NCI-H1930 (cell line): ENCODE measurements around the gene ARRB2.

Experiments
- DNase-seq, 2 experiments: peaks; one replicate each; lab custom pipeline; 2025; lab: John Stamatoyannopoulos, UW

Gene ARRB2

DNA sequence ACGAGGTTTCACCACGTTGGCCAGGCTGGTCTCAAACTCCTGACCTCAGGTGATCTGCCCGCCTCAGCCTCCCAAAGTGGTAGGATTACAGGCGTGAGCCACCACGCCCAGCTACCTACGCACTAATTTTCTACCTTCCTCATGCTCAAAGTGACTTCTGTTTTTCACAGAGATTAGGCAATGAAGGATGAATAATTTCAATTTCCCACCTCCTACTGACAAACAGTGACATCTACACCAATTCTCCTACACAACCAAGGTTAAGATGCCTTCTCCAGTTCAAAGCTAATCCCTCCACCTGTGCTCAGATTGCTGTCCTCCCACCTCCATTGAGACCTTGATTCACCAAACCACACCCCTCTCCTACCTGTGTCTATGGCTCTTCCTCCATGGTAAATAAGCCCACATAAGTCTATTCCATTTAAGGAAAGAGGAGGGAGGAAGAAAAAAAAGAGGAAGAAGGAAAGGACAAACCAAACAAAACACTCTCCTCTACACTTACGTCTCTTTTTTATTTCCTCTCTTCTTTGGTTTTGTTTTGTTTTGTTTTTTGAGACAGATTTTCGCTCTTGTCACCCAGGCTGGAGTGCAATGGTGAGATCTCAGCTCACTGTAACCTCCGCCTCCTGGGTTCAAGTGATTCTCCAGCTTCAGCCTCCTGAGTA lies 15.3 kb downstream of the ARRB2 start:
- no peak for DNase-seq

DNA sequence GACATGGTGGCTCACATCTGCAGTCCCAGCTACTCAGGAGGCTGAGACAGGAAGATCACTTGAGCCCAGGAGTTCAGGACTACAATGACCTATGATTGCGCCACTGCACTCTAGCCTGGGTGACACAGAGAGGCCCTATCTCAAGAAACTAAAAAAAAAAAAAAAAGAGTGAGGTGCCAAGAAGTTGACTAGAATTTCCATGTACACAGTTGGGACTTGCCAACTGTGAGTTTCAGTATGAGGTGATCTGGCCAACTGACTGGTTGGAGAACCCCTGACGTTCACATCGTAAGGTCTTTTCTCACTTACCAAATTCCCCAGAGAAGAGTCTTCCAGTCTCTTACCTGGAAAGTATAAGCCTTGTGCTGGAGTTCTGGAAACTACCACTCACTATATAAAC lies 17.7 kb downstream of the ARRB2 start:
- no peak for DNase-seq

DNA sequence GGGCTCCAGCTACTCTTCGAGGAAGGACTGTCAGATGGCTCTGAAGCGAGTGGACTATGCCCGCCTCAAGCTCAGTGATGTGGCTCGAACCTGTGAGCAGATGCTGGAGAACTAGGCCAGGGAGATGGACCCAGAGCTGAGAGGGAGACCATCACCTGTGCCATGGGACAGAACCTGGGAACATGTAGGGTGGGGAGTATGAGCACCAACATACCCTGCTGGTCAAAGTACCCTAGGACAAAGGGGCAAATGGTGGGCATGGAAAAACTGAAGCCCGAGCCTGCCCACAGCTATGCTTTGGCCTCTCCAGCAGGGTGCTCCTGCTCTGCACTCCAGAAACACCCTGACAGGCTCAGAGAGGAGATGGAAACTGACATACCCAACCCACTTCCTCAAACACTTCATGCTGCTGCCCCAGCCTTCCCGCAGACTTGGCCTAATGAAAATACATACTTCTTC lies 22.7 kb downstream of the ARRB2 start:
- no peak for DNase-seq

DNA sequence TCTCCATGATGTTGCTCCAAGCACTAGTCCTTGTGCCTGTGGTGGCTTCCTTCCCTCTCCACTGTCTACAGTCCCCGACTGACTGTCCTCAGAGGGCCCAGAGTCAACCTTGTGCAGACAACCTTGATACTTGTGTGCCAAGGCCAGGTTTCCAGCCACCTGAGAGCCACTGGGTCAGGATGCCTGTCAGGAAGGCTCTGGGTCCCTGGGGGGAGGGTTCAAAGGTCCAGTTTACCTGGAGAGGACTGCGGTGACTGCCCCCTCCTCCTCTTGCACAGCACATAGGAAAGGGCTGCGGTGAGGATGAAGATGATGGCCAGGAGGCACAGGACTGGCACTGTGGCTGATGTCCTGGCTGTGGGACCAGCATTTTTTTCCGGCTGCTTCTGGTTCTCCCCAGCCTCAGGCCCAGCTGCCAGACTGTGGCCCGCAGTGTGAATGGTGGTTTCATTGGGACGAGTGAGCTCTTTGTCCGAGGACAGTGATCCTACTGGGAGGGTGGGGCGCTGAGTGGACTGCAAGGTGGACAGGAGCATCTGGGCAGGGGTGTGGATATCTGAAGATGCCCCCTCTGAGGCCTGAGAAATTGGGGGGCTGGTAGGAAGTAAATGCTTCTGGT lies 24.5 kb downstream of the ARRB2 start:
- no peak for DNase-seq

DNA sequence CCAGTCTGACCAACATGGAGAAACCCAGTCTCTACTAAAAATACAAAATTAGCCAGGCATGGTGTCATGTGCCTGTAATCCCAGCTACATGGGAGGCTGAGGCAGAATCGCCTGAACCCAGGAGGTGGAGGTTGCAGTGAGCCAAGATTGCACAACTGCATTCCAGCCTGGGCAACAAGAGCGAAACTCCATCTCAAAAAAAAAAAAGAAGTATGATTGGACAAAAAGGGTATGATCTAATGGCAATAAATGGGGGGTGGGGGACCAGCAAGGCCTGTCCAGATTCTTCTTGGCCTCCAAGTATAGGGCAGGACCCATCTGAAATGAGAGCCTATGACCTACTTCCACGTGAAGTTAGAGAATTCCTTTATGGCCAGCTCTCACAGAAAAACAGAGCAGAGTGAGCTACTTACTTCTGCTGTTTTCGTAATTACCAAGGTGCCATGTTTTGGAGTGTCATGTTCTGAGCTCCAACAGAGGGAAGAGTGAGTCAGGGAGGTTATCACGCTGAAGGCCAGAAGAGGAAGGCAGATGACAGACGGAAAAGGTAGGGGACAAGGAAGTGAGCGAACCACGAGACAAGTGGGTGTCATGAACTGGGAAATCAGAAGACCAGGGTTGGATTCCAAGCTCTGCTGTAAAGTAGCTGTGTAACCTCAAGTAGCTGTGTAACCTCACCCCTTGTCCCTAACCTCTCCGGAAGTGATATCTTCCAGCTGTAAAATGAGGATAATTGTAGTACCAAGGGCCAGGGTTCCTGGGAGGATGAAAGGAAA lies 25.6 kb downstream of the ARRB2 start:
- no peak for DNase-seq

DNA sequence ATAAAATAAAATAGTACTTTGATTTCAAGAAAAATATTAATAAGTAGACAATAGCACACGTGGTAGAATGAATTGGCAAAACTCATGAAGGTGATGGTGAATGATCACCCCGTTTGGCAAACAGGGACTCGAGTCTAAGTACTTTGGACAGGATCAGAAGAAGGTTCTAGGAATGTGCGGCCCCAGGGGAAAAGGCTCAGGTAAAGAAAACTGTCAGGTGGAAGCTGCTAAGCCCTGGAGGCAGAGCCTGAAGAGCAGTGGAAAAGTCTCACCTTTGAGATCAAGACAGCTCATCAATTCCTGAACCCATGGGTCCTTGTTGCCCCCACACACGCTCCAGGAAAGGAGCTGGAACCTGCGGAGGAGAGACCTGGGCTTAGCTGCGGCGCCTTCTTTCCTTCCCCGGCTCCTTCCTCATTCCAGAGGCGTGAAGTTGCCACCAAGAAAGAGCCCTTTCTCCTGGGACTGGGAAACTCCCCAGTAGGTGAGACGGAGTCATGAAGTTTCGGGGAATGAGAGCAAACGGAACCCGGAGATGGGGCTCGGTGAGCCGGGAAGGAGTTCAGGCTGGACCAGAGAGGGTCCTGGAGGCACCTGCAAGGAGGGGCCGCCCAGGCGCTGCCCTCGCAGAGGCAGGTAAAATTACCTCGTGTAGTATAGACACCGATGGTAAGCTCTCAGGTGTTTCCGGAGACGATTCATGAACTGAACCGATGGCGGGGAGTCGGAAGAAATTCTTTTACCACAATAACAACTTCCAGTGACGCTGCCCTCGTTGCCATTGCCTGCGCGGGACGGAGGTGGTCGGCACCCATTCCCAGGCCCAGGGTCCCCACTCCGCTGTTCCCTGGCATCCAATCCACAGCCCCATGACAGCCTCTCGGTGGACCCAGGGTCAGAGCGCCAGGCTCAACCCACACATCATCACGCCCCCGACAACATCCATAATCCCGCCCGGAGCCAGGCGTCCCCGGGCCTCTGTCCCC lies 28.0 kb downstream of the ARRB2 start:
- no peak for DNase-seq

DNA sequence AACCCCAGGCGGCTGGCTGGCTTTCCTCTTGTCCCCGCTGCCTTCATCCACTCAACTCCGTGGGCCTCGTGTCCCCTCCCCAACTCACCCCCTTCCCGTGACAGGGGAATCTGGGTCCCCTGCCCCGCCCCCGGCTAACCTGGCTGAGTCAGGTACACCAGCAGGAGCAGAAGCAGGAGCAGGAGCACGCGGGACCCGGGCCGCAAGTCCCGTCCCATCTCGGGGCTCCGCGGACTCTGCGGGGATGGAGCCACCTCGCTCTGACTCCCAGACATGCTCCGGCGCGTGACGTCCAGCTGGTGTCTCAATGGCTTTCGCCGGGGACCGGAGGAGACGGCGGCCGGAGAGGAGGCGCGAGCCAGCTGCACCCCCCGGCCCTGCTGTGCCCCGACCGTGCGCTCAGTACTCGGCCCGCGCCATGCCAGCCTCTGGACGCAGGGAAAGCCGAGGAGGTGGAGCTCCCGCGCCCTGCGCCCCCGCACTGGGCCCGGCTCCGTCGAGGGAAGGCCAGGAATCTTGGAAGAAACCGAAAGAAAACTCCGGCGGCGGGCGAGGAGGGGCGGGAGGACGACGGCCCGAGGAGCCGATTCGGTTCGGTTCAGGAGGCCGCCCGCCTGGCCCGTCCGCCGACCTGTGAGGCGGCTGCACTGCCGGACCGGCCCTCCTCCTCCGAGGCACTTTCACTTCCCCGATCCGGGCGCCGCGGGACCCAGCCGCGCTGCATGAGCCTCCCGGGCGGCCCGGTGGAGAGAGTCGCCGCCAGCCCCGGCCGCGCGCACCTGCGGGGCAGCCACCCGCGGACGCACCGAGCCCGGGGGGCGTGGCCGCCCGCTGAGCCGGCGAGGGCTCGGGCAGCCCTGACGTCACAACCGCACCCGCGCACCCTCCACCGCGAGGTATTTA lies 28.9 kb downstream of the ARRB2 start, which contains the start of the genes CXCL16 and ZMYND15:
Gene CXCL16 (minus strand): TSS at position 807 of the 903 bp plus-strand sequence. CDS start 589 bp downstream, at position 218.
Gene ZMYND15 (plus strand): TSS at position 712 of the 903 bp plus-strand sequence. CDS start 716 bp downstream, outside the sequence.
- DNase-seq: peak in 1 of 2 experiments; percentile 18

DNA sequence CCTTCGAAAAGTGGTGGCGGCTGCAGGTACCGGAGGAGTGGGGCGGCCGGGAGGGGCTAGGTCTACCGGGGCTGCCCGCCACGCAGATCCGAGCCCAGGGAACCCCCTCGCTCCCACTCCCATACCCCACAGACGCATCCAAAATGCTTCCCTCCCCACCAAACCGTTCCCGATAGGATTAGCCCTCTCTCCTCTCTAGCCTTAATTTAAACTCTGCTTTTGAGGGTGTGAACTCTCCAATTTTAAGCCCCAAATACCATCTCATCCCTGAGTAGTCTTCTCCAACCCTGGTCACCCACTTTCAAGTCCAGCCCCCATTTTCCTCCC lies 29.6 kb downstream of the ARRB2 start:
- DNase-seq: no peak

DNA sequence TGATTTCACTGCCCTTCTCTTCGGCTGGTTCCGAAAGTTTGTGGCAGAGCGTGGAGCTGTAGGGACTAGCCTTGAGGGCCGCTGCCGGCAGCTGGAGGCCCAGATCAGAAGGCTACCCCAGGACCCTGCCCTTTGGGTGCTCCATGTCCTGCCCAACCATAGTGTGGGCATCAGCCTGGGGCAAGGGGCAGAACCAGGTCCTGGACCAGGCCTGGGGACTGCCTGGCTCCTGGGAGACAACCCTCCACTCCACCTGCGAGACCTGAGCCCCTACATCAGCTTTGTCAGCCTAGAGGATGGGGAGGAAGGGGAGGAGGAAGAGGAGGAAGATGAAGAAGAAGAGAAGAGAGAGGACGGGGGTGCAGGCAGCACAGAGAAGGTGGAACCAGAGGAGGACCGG lies 30.2 kb downstream of the ARRB2 start:
- DNase-seq: no peak

DNA sequence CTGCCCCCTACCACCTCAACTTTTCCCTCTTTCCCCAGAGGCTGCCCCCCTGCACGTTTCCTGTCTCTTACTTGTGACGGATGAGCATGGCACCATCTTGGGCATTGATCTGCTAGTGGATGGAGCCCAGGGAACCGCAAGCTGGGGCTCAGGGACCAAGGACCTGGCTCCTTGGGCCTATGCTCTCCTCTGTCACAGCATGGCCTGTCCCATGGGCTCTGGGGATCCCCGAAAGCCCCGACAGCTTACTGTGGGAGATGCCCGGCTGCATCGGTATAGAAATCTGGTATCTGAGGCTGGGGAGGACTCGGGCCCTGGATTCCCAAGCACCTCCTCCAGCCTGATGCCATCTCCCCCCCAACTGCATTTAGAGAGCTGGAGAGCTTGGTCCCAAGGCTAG lies 31.1 kb downstream of the ARRB2 start:
- DNase-seq: no peak

DNA sequence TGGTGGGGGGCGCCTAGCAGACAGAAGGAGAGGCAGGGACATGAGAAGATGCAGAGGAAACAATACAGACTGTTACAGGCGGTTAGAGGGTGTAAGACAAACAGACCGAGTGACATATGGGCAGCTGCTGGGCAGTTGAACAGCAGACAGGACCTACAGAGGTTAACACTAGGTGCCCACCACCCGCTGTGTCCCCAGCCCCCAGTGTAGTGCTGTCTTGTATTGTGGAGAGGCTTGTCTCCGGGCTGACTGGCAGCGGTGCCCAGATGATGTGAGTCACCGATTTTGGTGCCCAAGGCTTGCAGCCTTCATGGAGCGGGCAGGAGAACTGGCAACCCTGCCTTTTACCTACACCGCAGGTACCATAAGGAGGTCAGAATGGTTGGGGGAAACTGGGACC lies 31.7 kb downstream of the ARRB2 start:
- no peak for DNase-seq

DNA sequence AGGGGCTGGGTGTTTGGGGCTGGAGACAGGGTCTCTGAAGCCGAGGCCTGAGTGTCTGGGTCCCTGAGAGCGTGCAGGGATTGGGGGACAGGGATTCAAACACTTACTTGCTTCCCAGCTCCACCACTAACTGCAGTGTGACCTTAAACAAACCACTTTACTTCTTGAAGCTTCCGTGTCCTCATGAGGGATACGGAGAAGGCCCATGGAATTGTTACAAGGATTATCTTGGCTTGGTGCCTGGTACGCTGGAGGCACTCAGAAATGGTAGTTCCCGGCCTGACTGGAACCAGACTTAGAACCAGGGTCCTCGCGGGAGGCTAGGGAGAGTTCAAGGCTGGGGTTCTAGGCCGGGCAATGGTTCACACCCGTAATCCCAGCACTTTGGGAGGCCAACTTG lies 32.2 kb downstream of the ARRB2 start:
- no peak for DNase-seq

DNA sequence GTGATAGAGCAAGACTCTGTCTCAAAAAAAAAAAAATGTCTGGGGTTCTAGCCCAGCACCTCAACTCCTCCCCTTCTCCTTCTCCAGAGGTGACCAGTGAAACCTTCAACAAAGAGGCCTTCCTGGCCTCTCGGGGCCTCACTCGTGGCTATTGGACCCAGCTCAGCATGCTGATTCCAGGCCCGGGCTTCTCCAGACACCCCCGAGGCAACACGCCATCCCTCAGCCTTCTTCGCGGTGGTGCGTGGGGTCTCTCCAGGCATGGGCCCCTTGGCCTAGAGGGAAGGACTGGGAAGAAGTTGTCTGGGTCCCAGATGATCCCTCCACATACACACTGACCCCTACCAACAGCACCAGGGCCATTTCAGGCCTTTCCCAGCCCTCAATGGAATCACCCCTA lies 32.8 kb downstream of the ARRB2 start:
- DNase-seq: no peak

DNA sequence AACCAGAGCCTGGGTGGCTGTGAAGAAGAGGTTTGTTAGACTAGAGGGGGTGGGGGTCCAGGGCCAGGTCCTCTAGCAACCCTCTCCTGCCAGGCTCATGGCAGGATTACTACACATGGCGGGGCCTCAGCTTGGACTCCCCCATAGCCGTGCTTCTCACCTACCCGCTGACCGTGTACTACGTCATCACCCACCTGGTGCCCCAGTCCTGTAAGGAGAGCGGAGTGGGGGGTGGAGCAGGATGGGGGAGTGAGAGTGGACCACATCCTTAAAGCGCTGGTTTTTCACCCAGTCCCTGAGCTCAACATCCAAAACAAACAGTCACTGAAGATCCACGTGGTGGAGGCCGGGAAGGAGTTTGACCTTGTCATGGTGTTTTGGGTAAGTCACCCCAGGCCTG lies 33.5 kb downstream of the ARRB2 start:
- no peak for DNase-seq

DNA sequence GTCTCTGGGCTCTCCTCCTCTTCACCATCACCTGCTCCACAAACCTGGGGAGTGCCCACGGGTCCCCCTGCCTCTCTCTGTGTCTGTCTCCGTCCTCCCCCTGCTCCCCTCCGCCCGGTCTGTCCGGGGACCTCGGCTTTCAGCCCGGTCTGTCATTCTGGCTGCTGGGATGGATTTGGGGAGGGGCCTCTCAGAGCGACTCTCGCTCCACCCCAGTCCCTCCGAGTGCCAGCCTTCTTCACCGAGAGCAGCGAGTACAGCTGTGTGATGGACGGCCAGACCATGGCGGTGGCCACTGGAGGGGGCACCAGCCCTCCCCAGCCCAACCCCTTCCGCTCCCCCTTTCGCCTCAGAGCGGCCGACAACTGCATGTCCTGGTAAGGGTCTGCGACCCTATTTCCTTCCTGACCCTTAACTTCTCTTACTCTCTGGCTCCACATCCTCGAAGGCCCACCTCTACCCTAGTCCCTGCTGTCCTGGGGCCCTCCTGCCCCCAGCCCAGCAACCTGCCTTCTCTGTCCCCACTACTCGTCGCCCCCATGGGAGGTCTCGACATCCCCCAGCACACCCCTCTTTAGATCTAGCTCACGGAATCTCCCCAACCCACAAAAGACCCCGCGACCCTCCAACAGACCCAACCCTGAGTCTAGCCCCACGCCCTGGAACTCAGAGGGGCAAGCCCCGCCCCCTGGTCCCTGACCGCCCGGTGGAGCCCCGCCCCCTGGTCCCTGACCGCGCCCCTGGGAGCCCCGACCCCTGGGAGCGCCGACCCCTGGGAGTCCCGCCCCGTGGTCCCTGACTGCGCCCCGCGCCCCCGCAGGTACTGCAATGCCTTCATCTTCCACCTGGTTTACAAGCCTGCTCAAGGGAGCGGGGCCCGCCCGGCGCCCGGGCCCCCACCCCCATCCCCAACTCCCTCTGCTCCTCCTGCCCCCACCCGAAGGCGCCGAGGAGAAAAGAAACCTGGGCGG lies 34.9 kb downstream of the ARRB2 start:
- DNase-seq: no peak

DNA sequence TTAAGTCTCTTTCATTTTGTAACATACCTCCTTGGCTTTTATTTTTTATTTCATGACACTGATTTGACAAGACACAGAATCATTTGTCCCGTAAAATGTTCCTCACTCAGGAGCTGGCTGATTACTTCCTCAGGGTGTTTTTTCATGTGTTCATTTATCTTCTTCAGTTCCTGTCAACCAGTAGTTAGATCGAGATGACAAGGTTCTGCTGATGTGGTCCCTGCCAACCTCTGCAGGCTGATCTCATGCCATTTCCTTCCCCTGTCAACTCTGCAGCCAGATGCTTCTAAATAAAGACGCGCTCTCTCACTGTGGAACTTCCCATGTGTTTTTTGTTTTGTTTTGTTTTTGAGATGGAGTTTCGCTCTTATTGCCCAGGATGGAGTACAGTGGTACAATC lies 37.4 kb downstream of the ARRB2 start:
- DNase-seq: no peak

DNA sequence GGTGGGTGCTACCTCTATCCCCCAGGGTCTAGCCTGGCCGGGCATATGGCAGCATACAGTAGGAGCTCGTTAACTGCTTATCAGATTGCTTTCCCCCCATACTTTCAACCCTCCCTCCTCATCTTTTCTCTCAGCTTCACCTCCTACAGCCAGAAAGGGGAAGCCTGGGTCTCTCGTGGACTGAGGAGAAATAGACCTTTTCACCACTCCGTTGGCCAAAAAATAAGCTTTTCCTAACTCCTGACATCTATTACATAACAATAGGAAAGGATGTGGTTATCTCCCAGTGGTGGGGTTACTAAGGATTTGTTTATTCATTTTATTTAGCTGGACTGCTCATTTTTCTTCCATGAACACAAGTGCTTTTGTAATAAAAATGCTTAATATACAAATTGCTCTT lies 38.3 kb downstream of the ARRB2 start:
- no peak for DNase-seq

DNA sequence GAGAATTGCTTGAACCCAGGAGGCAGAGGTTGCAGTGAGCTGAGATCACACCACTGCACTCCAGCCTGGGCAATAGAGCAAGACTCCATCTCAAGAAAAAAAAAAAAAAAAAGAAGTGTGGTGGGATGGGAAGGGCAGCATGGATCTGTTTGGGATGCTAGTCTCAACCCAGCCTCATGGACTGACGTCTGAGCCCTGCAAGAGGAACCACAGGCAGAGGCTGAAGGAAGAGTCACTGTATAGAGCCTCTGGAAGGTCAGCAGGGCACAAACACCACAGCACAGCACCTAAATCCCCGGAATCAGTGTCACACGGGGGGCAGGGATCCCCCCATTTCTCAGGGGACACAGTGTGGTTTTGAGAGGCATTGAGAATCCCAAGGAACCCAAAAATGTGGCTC lies 40.2 kb downstream of the ARRB2 start:
- no peak for DNase-seq

DNA sequence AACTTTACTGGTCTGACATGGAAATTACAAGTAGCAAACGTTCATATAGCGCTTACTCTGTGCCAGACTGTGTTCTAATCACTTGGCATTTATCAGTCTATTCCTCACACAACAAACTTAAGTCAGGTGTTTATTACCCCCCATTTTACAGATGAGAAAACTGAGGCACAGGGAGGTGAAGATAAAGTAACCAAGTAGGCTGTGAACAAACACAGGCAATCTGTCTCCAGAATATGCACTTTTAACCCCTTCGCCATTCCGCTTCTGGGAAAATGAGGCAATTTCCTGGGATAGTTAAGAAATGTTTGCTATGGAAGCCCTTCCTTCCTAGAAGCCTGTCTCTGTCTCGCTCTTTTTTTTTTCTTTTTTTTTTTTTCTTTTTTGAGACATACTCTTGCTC lies 41.5 kb downstream of the ARRB2 start:
- DNase-seq: no peak

DNA sequence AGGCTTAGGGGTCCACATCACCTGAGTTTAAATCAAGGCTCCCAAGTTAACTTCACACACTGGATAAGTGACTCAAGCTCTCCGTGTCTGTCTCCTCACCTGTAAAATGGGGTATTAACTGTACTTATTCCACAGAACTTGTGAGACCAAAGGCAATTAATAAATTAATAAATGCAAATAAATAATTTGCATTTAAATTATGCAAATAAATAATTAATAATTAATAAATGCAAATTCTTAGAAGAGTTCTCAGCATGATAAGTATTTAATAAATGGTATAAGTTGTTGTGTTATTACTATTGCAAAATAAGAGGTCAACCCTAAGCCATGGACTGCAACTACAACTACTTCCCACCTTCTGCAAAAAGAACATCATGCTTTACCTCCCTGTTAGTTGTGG lies 43.0 kb downstream of the ARRB2 start:
- DNase-seq: no peak
